Endometrial microvascular endothelial cells (primary cell): Measurements from ENCODE around the gene LBP. TPM values are rescaled to one million over a fixed set of nuclear protein-coding genes. Genes with fewer than 3 reads are reported as not detected.
"Not testable (repeated sequence)": the region's sequence is repeated elsewhere in the genome, so short reads cannot be mapped to it uniquely, and the experiment has no call there.

Source experiments
- in situ Hi-C: cut with HindIII; loops from 2 replicates; pipeline ENCODE4 v1.10.0; 2017; ENCODE audit warnings: low sequenced_read_pairs, low pct_unique_long_range_greater_than_20kb; ENCODE audit errors: inconsistent ontology term
- total RNA-seq: library from RNA; depleted of rRNA; stranded (reverse); fragments of >200 nt; gene quantifications from one replicate; pipeline ENCODE4 v1.2.3, GENCODE V29; 2015; ENCODE audit errors: inconsistent ontology term

Gene LBP
- total RNA-seq, 1 donor from 2014 or later, result not detected

- in situ Hi-C loops, result no loop called here
Measured at GRCh38 chr20:38315290-38315966, 30.9 kb upstream of the LBP start.

GRCh38 chr20:38316341-38316740, 29.9 kb upstream of the LBP start:
- in situ Hi-C loops, result no loop called here

- in situ Hi-C loops, result no loop called here
Measured at GRCh38 chr20:38317422-38317821, 28.9 kb upstream of the LBP start.

- in situ Hi-C loops, result no loop called here
Measured at GRCh38 chr20:38320221-38320620, 26.1 kb upstream of the LBP start.

- in situ Hi-C loops, result no loop called here
Measured at GRCh38 chr20:38321959-38322598, 24.2 kb upstream of the LBP start.

GRCh38 chr20:38324159-38324558, 22.1 kb upstream of the LBP start:
- in situ Hi-C loops, result no loop called here

GRCh38 chr20:38325167-38325566, 21.1 kb upstream of the LBP start:
- in situ Hi-C loops, result no loop called here

GRCh38 chr20:38325905-38326304, 20.4 kb upstream of the LBP start:
- in situ Hi-C loops, result no loop called here

- in situ Hi-C loops, result no loop called here
Measured at GRCh38 chr20:38326309-38326708, 20.0 kb upstream of the LBP start.

- in situ Hi-C loops, result no loop called here
Measured at GRCh38 chr20:38330638-38331037, 15.6 kb upstream of the LBP start.

GRCh38 chr20:38331245-38331644, 15.0 kb upstream of the LBP start:
- in situ Hi-C loops, result no loop called here

GRCh38 chr20:38331814-38332213, 14.5 kb upstream of the LBP start:
- in situ Hi-C loops, result no loop called here

- in situ Hi-C loops, result no loop called here
Measured at GRCh38 chr20:38334016-38334415, 12.3 kb upstream of the LBP start.

- in situ Hi-C loops, result no loop called here
Measured at GRCh38 chr20:38336726-38337125, 9.6 kb upstream of the LBP start.

- in situ Hi-C loops, result no loop called here
Measured at GRCh38 chr20:38337561-38338140, 8.6 kb upstream of the LBP start.

GRCh38 chr20:38338849-38339520, 7.3 kb upstream of the LBP start:
- in situ Hi-C loops, result no loop called here

- in situ Hi-C loops, result not testable (repeated sequence)
Measured at GRCh38 chr20:38339521-38339896, 6.8 kb upstream of the LBP start.

- in situ Hi-C loops, result no loop called here
Measured at GRCh38 chr20:38339997-38340396, 6.3 kb upstream of the LBP start.

GRCh38 chr20:38340693-38341092, 5.6 kb upstream of the LBP start:
- in situ Hi-C loops, result no loop called here

GRCh38 chr20:38342216-38342615, 4.1 kb upstream of the LBP start:
- in situ Hi-C loops, result no loop called here
